Heart left ventricle (tissue), 13 donors: ENCODE measurements around the gene SEC63.

Experiments used
- POLR2A ChIP-seq, 2 donors: fragments of 450-650 bp; IDR thresholded peaks; one replicate each; pipeline ENCODE4 v1.6.1; 2017; ENCODE audit warnings: antibody characterized with exemption in 2 of 2, mild to moderate bottlenecking in 2 of 2, moderate library complexity in 2 of 2
- TF ChIP-seq, protein P1 (sequence below), 12 donors: fragments of 200-600 bp; sonication (generic) in 4 of 12; IDR thresholded peaks; one replicate each; pipeline versions ENCODE4 v1.5.0 to v1.8.0; 2018 to 2022; ENCODE audit warnings: antibody characterized with exemption in 12 of 12, mild to moderate bottlenecking in 5 of 12
- donor health status: ischemic (EF 13 %, LVEDD 7.1; RV severe dilation, severe dysfunction).
- donor health status: DM: no; HTN: yes; CAD: no.
- donor health status: DM: no; HTN: no; CAD: no.
- donor health status: ischemic (EF 25% LVEDD 6.9; RV normal size, moderate dysfunction).
- donor health status: ischemic (EF 25% LVEDD 5.7; RV mildly dilated, moderate dysfunction).
- donor health status: ischemic (EF 35%, LVEDD 5.7; RV mildly dilated, moderate dysfunction).
- donor health status: nonischemic (EF 11% LVEDD 7.7; RV severe dilation, severe dysfunction).
- donor health status: DM: yes; HTN: yes; CAD: no.
- donor health status: PGD.
- donor health status: ischemic (EF 29% LVEDD 5.4; RV normal size, mild dysfunction).
- donor health status: nonischemic (EF 23%, LVEDD 6.1; RV moderate dilation, normal function).

GRCh38 chr6:107841275-107841670 is 116.7 kb downstream of the SEC63 start:
- TF ChIP-seq, protein P1, sequence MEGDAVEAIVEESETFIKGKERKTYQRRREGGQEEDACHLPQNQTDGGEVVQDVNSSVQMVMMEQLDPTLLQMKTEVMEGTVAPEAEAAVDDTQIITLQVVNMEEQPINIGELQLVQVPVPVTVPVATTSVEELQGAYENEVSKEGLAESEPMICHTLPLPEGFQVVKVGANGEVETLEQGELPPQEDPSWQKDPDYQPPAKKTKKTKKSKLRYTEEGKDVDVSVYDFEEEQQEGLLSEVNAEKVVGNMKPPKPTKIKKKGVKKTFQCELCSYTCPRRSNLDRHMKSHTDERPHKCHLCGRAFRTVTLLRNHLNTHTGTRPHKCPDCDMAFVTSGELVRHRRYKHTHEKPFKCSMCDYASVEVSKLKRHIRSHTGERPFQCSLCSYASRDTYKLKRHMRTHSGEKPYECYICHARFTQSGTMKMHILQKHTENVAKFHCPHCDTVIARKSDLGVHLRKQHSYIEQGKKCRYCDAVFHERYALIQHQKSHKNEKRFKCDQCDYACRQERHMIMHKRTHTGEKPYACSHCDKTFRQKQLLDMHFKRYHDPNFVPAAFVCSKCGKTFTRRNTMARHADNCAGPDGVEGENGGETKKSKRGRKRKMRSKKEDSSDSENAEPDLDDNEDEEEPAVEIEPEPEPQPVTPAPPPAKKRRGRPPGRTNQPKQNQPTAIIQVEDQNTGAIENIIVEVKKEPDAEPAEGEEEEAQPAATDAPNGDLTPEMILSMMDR (IDR thresholded peaks at IDR 0.05): no peak
- TF ChIP-seq POLR2A (IDR thresholded peaks at IDR 0.05): no peak
